GM12878 (cell line): ENCODE measurements around the gene MYL3. TPM values are rescaled to one million over a fixed set of nuclear protein-coding genes. Genes with fewer than 3 reads are reported as not detected.

Source experiments
- ATAC-seq: fragments of 200-7000 bp; cut with Tn5 transposase; 3 replicates; pipeline ENCODE4 v1.9.1; 2020; ENCODE audit warnings: mild to moderate bottlenecking, moderate library complexity
- BruUV-seq: library from RNA; stranded (reverse); fragments of 400-500 nt; replicated peaks from 2 replicates; lab custom pipeline; 2021; lab: Mats Ljungman, UMichigan
- CTCF ChIA-PET: fragments of 300-600 bp; sonication (Branson Sonifier 250); formaldehyde crosslinking; extraction: SDS; loops from one replicate; lab custom pipeline; 2021; ENCODE audit warnings: inconsistent platforms; lab: Yijun Ruan, JAX
- POLR2A ChIA-PET: fragments of 350-600 bp; formaldehyde crosslinking; extraction: SDS; loops from one replicate; lab custom pipeline; 2021; ENCODE audit warnings: inconsistent platforms; lab: Charles Lee
- RAD21 ChIA-PET: fragments of 300-600 bp; sonication (Branson Sonifier 250); formaldehyde crosslinking; loops from one replicate; lab custom pipeline; 2023; ENCODE audit warnings: antibody characterized with exemption; ENCODE audit not compliant: unreplicated experiment; lab: Charles Lee
- SMC1A ChIA-PET: fragments of 300-600 bp; sonication (Branson Sonifier 250); formaldehyde crosslinking; loops from one replicate; lab custom pipeline; 2023; ENCODE audit not compliant: unreplicated experiment, uncharacterized antibody; lab: Charles Lee
- DNase-seq: peaks from one replicate; pipeline ENCODE4 v3.0.0-alpha.2; 2011; ENCODE audit warnings: low read depth, low spot score
- FAIRE-seq: peaks from 3 replicates; lab custom pipeline; 2011; peaks lifted over from hg19 to GRCh38; lab: Jason Lieb, UNC
- H2AFZ ChIP-seq: 2 replicates; pipeline ENCODE4 v1.6.0; 2011; ENCODE audit warnings: low read depth, low read length, control low read depth; ENCODE audit not compliant: control insufficient read depth
- H3K27ac ChIP-seq: 2 replicates; pipeline ENCODE4 v1.5.1; 2011; ENCODE audit warnings: control low read depth; ENCODE audit not compliant: control insufficient read depth, insufficient read depth
- H3K27me3 ChIP-seq, 2 experiments: replicated peaks in 1 of 2; 2 replicates each; pipeline versions ENCODE4 v1.6.0 to v1.6.1; 2011; ENCODE audit warnings: low read length in 1 of 2; ENCODE audit not compliant: control insufficient read depth in 2 of 2, insufficient read depth in 2 of 2
- H3K36me3 ChIP-seq, 2 experiments: 2 replicates each; pipeline ENCODE4 v1.5.1; 2011; ENCODE audit warnings: low read length in 1 of 2; ENCODE audit not compliant: control insufficient read depth in 2 of 2, insufficient read depth in 2 of 2
- H3K4me1 ChIP-seq: 2 replicates; pipeline ENCODE4 v1.6.1; 2011; ENCODE audit warnings: mild to moderate bottlenecking, low read length, moderate library complexity, mixed read lengths; ENCODE audit not compliant: control insufficient read depth, insufficient read depth
- H3K4me2 ChIP-seq: 2 replicates; pipeline ENCODE4 v1.6.0; 2011; ENCODE audit warnings: control low read depth; ENCODE audit not compliant: control insufficient read depth, insufficient read depth
- H3K4me3 ChIP-seq: fragments of 200-600 bp; sonication (generic); 2 replicates; pipeline ENCODE4 v1.5.1; 2016
- H3K79me2 ChIP-seq: 2 replicates; pipeline ENCODE4 v1.6.0; 2011; ENCODE audit warnings: low read length; ENCODE audit not compliant: control insufficient read depth, insufficient read depth
- H3K9ac ChIP-seq: 2 replicates; pipeline ENCODE4 v1.8.0; 2011; ENCODE audit warnings: low read length, control low read depth, mixed read lengths; ENCODE audit not compliant: control insufficient read depth, insufficient read depth
- H3K9me3 ChIP-seq: replicated peaks from 3 replicates; pipeline ENCODE4 v1.5.1; 2011; ENCODE audit warnings: mild to moderate bottlenecking, low read length; ENCODE audit not compliant: control insufficient read depth, insufficient read depth
- H4K20me1 ChIP-seq: 2 replicates; pipeline ENCODE4 v1.6.0; 2011; ENCODE audit not compliant: control insufficient read depth, insufficient read depth
- CBX5 ChIP-seq: sonication (generic); IDR thresholded peaks from 2 replicates; pipeline ENCODE4 v1.6.1; 2016; ENCODE audit warnings: low read depth, moderate library complexity, mild to moderate bottlenecking, inconsistent platforms
- HDAC2 ChIP-seq: fragments of 200-600 bp; sonication (generic); IDR thresholded peaks from 2 replicates; pipeline ENCODE4 v1.6.1; 2017
- IKZF1 ChIP-seq: fragments of 450-650 bp; conservative IDR thresholded peaks from 2 replicates; pipeline ENCODE4 v1.6.1; 2017; ENCODE audit warnings: antibody characterized with exemption, mild to moderate bottlenecking
- POU2F2 ChIP-seq: IDR thresholded peaks from 3 replicates; pipeline ENCODE4 v1.6.1; 2011; ENCODE audit warnings: low read depth, mild to moderate bottlenecking, low read length, borderline replicate concordance
- RFX5 ChIP-seq: IDR thresholded peaks from 2 replicates; pipeline ENCODE4 v1.6.1; 2011; ENCODE audit warnings: low read depth, low read length, improper control_type of control experiment
- SUZ12 ChIP-seq: fragments of 200-600 bp; sonication (generic); IDR thresholded peaks from one replicate; pipeline ENCODE4 v1.6.1; 2018; ENCODE audit warnings: antibody characterized with exemption, mild to moderate bottlenecking; ENCODE audit not compliant: unreplicated experiment
- ZNF622 ChIP-seq: fragments of 450-650 bp; IDR thresholded peaks from 2 replicates; pipeline ENCODE4 v1.6.1; 2017; ENCODE audit warnings: mild to moderate bottlenecking, inconsistent platforms
- WGBS: methylation state at CpG from one replicate; pipeline ENCODE4 v1.1.6; 2016; ENCODE audit warnings: low lambda C conversion rate; ENCODE audit not compliant: insufficient replicate concordance, insufficient coverage; ENCODE audit errors: missing lambda C conversion rate; 5-methylcytosine and 5-hydroxymethylcytosine counted together
- in situ Hi-C: fragments of 300-500 bp; cut with MboI; formaldehyde crosslinking; loops from 9 replicates; pipeline ENCODE4 v1.14.3; 2018; ENCODE audit warnings: mixed read lengths
- intact Hi-C: fragments of 100-400 bp; cut with micrococcal nuclease; formaldehyde crosslinking; loops from one replicate; pipeline ENCODE4 v1.14.2; 2022; ENCODE audit not compliant: unreplicated experiment
- polyA plus RNA-seq, 11 experiments: library from polyadenylated mRNA; depleted of rRNA in 4 of 11; unstranded in 6 of 11; stranded (reverse) in 5 of 11; fragments of >200 nt; fragmentation: Nextera tagmentation in 4 of 11; fragmentation: Illumina TruSeq in 1 of 11; extraction: Ambion mirVana in 4 of 11; extraction: Trizol in 1 of 11; gene quantifications; 1 replicate in 1 of 11; 2 replicates in 10 of 11; pipeline versions ENCODE4 v1.2.1 to v1.2.3, GENCODE V29; 2011 to 2016; ENCODE audit warnings: inconsistent platforms in 2 of 11, missing spikeins in 2 of 11, low read depth in 1 of 11
- total RNA-seq, 4 experiments: library from RNA; depleted of rRNA in 3 of 4; stranded (reverse); fragments of >200 nt in 3 of 4; fragmentation: Illumina TruSeq in 1 of 4; extraction: Trizol in 1 of 4; gene quantifications; 2 replicates each; pipeline versions ENCODE4 v1.2.1 to v1.2.3, GENCODE V29; 2013 to 2021

Gene MYL3
- total and polyA plus RNA-seq, 10 of the 15 experiments (the other 5 are each of a cell fraction or from before 2014, with no cell fraction given), result 0.40 TPM; not detected in 9

GRCh38 chr3:46844397-46844796 is 18.8 kb downstream of the MYL3 start:
- TF ChIP-seq SUZ12, result no peak
- TF ChIP-seq, all 136 proteins: peak for 0
- ATAC-seq (no peak), FAIRE-seq (no peak), DNase-seq (no peak)
- Histone ChIP-seq H3K36me3 (no peaks in the 10 kb centered on the region), H3K4me2 (no peak overlapping the region), H3K27ac (no peak overlapping the region), H3K4me3 (no peak overlapping the region), H3K4me1 (peaks cover 9% of the 10 kb centered on the region), H3K9ac (no peak overlapping the region), H4K20me1 (no peaks in the 10 kb centered on the region), H3K27me3 (no peaks in the 10 kb centered on the region), H3K9me3 (peaks cover 5% of the 10 kb centered on the region; the same call in 1 of the 3 replicates), H3K79me2 (no peaks in the 10 kb centered on the region), H2AFZ (no peak overlapping the region)
- 76% methylated on average over 3 of the region's 3 CpGs for WGBS
- SMC1A ChIA-PET, result no interaction called here
- POLR2A ChIA-PET, result no interaction called here
- no TSS peak for BruUV-seq
- in situ Hi-C loops (no loop called here), intact Hi-C loops (no loop called here)
- CTCF ChIA-PET, result interaction anchor here (1.1 kb wide), 2 partner anchors 19 to 115 kb away, joined by 3 read pairs; partner anchors contain the start of gene MYL3
- RAD21 ChIA-PET, result no interaction called here

- H2AFZ ChIP-seq, result no peak overlapping the region
- BruUV-seq, result no TSS peak
- 79% methylated on average over 3 of the region's 3 CpGs for WGBS
Measured at GRCh38 chr3:46843508-46843907, 19.7 kb downstream of the MYL3 start.

More at GRCh38 chr3:46843508-46843907, 19.7 kb downstream of the MYL3 start:
- no peak overlapping the region for H3K4me3 ChIP-seq
- ATAC-seq, result no peak
- ChIA-PET SMC1A (no interaction called here), RAD21 (no interaction called here), CTCF (interaction anchor here (1.0 kb wide), 1 partner anchor 51 kb away, joined by 4 read pairs; no protein-coding TSS in a partner anchor), POLR2A (no interaction called here)
- no peaks in the 10 kb centered on the region for H4K20me1 ChIP-seq
- no peak overlapping the region for H3K4me2 ChIP-seq
- no peaks in the 10 kb centered on the region for H3K36me3 ChIP-seq
- intact Hi-C loops, result no loop called here
- no peak for FAIRE-seq
- no peaks in the 10 kb centered on the region for H3K27me3 ChIP-seq
- DNase-seq, result no peak
- H3K4me1 ChIP-seq, result peaks cover 9% of the 10 kb centered on the region
- TF ChIP-seq IKZF1 (no peak), ZNF622 (no peak), CBX5 (no peak), HDAC2 (no peak), POU2F2 (no peak), RFX5 (no peak)
- H3K9ac ChIP-seq, result no peak overlapping the region
- no peak overlapping the region for H3K27ac ChIP-seq
- H3K9me3 ChIP-seq, result peaks cover 6% of the 10 kb centered on the region; the same call in 2 of the 3 replicates
- H3K79me2 ChIP-seq, result no peaks in the 10 kb centered on the region
- in situ Hi-C loops, result no loop called here
